Activated CD4-positive, alpha-beta T cell treated with anti-CD3 and anti-CD28 coated beads, Interleukin-2, amount 50 U/mL, for 4 hours (primary cell): ENCODE data around the gene RING1.
"Not testable (repeated sequence)": the region's sequence is repeated elsewhere in the genome, so short reads cannot be mapped to it uniquely, and the experiment has no call there.

Experiments used
- DNase-seq, 2 experiments: peaks; one replicate each; pipeline ENCODE4 v3.0.0-alpha.2; 2020

RING1 gene

GRCh38 chr6:33207552-33208090, 679 bp upstream of the RING1 start:
- no peak for DNase-seq

- DNase-seq = no peak
These were observed 1.6 kb downstream of the RING1 start for GRCh38 chr6:33209856-33210255.

GRCh38 chr6:33211136-33211535, 2.8 kb downstream of the RING1 start:
- no peak for DNase-seq

- DNase-seq = no peak
These were observed 3.5 kb downstream of the RING1 start for GRCh38 chr6:33211666-33212422.

- no peak for DNase-seq
These were observed 4.5 kb downstream of the RING1 start for GRCh38 chr6:33212857-33213165.

- DNase-seq = no peak
These were observed 5.1 kb downstream of the RING1 start for GRCh38 chr6:33213166-33213988.

- no peak for DNase-seq
These were observed 5.7 kb downstream of the RING1 start for GRCh38 chr6:33213989-33214335.

GRCh38 chr6:33215271-33216116, 7.2 kb downstream of the RING1 start:
- DNase-seq = no peak

- DNase-seq = no peak
These were observed 7.9 kb downstream of the RING1 start for GRCh38 chr6:33216117-33216649.

GRCh38 chr6:33217246-33217645, 8.9 kb downstream of the RING1 start:
- DNase-seq = no peak

- no peak for DNase-seq
These were observed 9.4 kb downstream of the RING1 start for GRCh38 chr6:33217681-33218080.

GRCh38 chr6:33226503-33227120, 18.3 kb downstream of the RING1 start:
- not testable (repeated sequence) for DNase-seq

- no peak for DNase-seq
These were observed 26.9 kb downstream of the RING1 start for GRCh38 chr6:33235221-33235634.

- DNase-seq = no peak
These were observed 28.0 kb downstream of the RING1 start for GRCh38 chr6:33236328-33236727.

GRCh38 chr6:33236852-33237251, 28.6 kb downstream of the RING1 start:
- DNase-seq = no peak

GRCh38 chr6:33237741-33238140, 29.4 kb downstream of the RING1 start:
- no peak for DNase-seq

GRCh38 chr6:33241968-33242367, 33.7 kb downstream of the RING1 start:
- DNase-seq = no peak

- DNase-seq = no peak
These were observed 35.2 kb downstream of the RING1 start for GRCh38 chr6:33243476-33243875.

GRCh38 chr6:33247977-33248642, 39.8 kb downstream of the RING1 start:
- peak; percentile 89 to 94 for DNase-seq

GRCh38 chr6:33248643-33248931, 40.3 kb downstream of the RING1 start:
- no peak for DNase-seq

- peak; percentile 91 to 93 for DNase-seq
These were observed 40.8 kb downstream of the RING1 start for GRCh38 chr6:33248932-33249731.
